Neutrophil (primary cell): ENCODE data around the gene EFNA5.

Experiments used
- H3K27ac ChIP-seq: fragments of 200-600 bp; sonication (generic); 2 replicates; pipeline ENCODE4 v1.5.1; 2016; ENCODE audit warnings: mild to moderate bottlenecking, moderate library complexity
- H3K27me3 ChIP-seq: fragments of 200-600 bp; sonication (generic); 2 replicates; pipeline ENCODE4 v1.6.0; 2016; ENCODE audit warnings: mild to moderate bottlenecking
- H3K36me3 ChIP-seq: fragments of 200-600 bp; sonication (generic); 2 replicates; pipeline ENCODE4 v1.5.1; 2017
- H3K4me1 ChIP-seq, 2 experiments: fragments of 200-600 bp in 1 of 2; sonication (generic) in 1 of 2; 1 replicate in 1 of 2; 2 replicates in 1 of 2; pipeline versions ENCODE4 v1.5.1 to v1.6.1; 2013 to 2016; ENCODE audit warnings: low read depth in 1 of 2, low read length in 1 of 2, mild to moderate bottlenecking in 1 of 2, moderate library complexity in 1 of 2; ENCODE audit not compliant: control insufficient read depth in 1 of 2, insufficient read depth in 1 of 2
- H3K4me3 ChIP-seq, 2 experiments: fragments of 200-600 bp in 1 of 2; sonication (generic) in 1 of 2; 1 replicate in 1 of 2; 2 replicates in 1 of 2; pipeline ENCODE4 v1.5.1; 2013 to 2016; ENCODE audit warnings: low read depth in 1 of 2, low read length in 1 of 2, mild to moderate bottlenecking in 1 of 2, moderate library complexity in 1 of 2
- H3K9me3 ChIP-seq: fragments of 200-600 bp; sonication (generic); 2 replicates; pipeline ENCODE4 v1.5.1; 2016
- TF ChIP-seq, protein P1 (sequence below): fragments of 200-600 bp; sonication (generic); IDR thresholded peaks from 2 replicates; pipeline ENCODE4 v1.5.1; 2016; ENCODE audit warnings: antibody characterized with exemption

The EFNA5 gene

GRCh38 chr5:107385708-107386107 is 285.0 kb downstream of the EFNA5 start:
- Histone ChIP-seq H3K4me3 (no peak overlapping the region), H3K36me3 (no peaks in the 10 kb centered on the region), H3K27ac (no peak overlapping the region), H3K9me3 (no peaks in the 10 kb centered on the region), H3K27me3 (no peaks in the 10 kb centered on the region), H3K4me1 (peaks cover 29 to 30% of the 10 kb centered on the region in 2 experiments)
- TF ChIP-seq, protein P1, sequence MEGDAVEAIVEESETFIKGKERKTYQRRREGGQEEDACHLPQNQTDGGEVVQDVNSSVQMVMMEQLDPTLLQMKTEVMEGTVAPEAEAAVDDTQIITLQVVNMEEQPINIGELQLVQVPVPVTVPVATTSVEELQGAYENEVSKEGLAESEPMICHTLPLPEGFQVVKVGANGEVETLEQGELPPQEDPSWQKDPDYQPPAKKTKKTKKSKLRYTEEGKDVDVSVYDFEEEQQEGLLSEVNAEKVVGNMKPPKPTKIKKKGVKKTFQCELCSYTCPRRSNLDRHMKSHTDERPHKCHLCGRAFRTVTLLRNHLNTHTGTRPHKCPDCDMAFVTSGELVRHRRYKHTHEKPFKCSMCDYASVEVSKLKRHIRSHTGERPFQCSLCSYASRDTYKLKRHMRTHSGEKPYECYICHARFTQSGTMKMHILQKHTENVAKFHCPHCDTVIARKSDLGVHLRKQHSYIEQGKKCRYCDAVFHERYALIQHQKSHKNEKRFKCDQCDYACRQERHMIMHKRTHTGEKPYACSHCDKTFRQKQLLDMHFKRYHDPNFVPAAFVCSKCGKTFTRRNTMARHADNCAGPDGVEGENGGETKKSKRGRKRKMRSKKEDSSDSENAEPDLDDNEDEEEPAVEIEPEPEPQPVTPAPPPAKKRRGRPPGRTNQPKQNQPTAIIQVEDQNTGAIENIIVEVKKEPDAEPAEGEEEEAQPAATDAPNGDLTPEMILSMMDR, result no peak

DNA sequence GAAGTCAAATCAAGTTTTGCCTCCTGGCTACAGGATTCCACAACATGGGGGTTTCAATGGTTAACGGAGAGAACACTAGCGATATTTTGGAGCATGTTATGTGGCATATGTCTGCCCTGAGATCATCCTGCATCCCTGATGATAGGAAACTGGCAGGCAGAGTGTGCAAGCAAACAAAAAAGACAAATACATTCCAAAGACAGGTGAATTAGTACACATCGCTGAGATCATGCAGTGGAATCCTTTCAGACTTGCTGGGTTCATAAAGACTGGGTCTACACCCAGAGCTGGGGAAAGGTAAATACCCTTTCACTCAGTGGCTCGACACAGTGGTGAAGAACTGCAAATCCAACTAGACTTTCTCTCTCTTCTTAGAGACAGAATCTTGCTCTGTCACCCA is 286.5 kb downstream of the EFNA5 start:
- Histone ChIP-seq H3K4me3 (no peak overlapping the region), H3K9me3 (no peaks in the 10 kb centered on the region), H3K27me3 (no peaks in the 10 kb centered on the region), H3K27ac (no peak overlapping the region), H3K36me3 (no peaks in the 10 kb centered on the region), H3K4me1 (peaks cover 18% of the 10 kb centered on the region in 2 experiments)
- TF ChIP-seq, protein P1, result no peak

DNA sequence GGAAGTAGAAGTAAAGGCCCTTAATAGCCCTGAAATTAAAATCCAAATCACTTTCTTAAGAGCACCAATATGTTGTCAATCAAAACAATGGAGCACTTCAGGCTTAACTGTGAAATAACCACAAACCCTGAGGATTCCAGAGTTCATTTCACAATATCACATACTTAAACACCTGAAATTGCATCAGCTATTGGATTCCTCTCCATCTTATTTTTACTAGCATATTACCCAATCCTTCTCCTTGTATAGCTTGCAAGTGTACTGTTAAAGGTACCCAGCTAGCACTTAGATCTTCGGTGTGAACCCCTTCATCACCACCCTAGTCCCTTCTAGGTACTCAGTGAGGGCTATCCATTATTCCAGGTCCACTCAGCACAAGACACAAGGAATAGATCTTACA is 287.3 kb downstream of the EFNA5 start:
- no peaks in the 10 kb centered on the region for H3K36me3 ChIP-seq
- no peaks in the 10 kb centered on the region for H3K9me3 ChIP-seq
- no peaks in the 10 kb centered on the region for H3K27me3 ChIP-seq
- TF ChIP-seq, protein P1, result no peak
- peaks cover 10% of the 10 kb centered on the region in 2 experiments for H3K4me1 ChIP-seq
- no peak overlapping the region for H3K4me3 ChIP-seq
- no peak overlapping the region for H3K27ac ChIP-seq

GRCh38 chr5:107381189-107381856 is 289.4 kb downstream of the EFNA5 start:
- no peaks in the 10 kb centered on the region for H3K9me3 ChIP-seq
- TF ChIP-seq, protein P1, result no peak
- no peaks in the 10 kb centered on the region for H3K27me3 ChIP-seq
- H3K4me1 ChIP-seq, result no peaks in the 10 kb centered on the region
- H3K36me3 ChIP-seq, result no peaks in the 10 kb centered on the region
- no peak overlapping the region for H3K4me3 ChIP-seq
- no peak overlapping the region for H3K27ac ChIP-seq

- Histone ChIP-seq H3K36me3 (no peaks in the 10 kb centered on the region), H3K4me1 (no peaks in the 10 kb centered on the region)
- TF ChIP-seq, protein P1, result no peak
These were observed 290.1 kb downstream of the EFNA5 start for GRCh38 chr5:107380654-107381053.

More at GRCh38 chr5:107380654-107381053, 290.1 kb downstream of the EFNA5 start:
- Histone ChIP-seq H3K9me3 (no peaks in the 10 kb centered on the region), H3K27ac (no peak overlapping the region), H3K4me3 (no peak overlapping the region), H3K27me3 (no peaks in the 10 kb centered on the region)
